ENCODE data around the gene FAF1. TPM values are rescaled to one million over a fixed set of nuclear protein-coding genes. Genes with fewer than 3 reads are reported as not detected.
"Not testable (repeated sequence)": the region's sequence is repeated elsewhere in the genome, so short reads cannot be mapped to it uniquely, and the experiment has no call there.

Gene FAF1
- total RNA-seq, 1 experiment from 2014 or later: 112 TPM

DNA sequence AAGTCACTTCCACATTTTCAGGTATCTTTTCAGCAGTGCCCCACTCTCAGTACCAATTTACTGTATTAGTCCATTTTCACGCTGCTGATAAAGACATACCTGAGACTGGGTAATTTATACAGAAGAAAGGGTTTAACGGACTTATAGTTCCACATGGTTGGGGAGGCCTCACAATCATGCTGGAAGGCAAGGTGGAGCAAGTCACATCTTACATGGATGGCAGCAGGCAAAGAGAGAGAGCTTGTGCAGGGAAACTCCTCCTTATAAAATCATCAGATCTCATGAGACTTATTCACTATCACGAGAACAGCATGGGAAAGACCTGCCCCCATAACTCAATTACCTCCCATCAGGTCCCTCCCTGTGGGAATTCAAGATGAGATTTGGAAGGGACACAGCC is 203.5 kb downstream of the FAF1 start:
- H3K4me1 ChIP-seq (ENCODE audit: low read length); H2AFZ ChIP-seq (ENCODE audit: low read length); H3K36me3 ChIP-seq (ENCODE audit: insufficient read depth, low read length); DNase-seq; H3K27ac ChIP-seq (ENCODE audit: low read length); H3K9me3 ChIP-seq (ENCODE audit: low read length); H3K27me3 ChIP-seq (ENCODE audit: low read length); H3K4me2 ChIP-seq (ENCODE audit: low read depth, low read length, poor library complexity, severe bottlenecking); H4K20me1 ChIP-seq (ENCODE audit: insufficient read depth, low read depth, low read length); H3K9ac ChIP-seq (ENCODE audit: low read length); H3K9me2 ChIP-seq (replicated peaks; ENCODE audit: insufficient read depth, low read length); H3K4me3 ChIP-seq (ENCODE audit: low read length): not testable (repeated sequence)
- H3K79me2 ChIP-seq (ENCODE audit: low read length): peaks cover 12% of the 10 kb centered on the region; the same call in 1 of the 2 replicates

GRCh38 chr1:50754764-50755163 is 205.3 kb downstream of the FAF1 start:
- not testable (repeated sequence) for H3K9me2 ChIP-seq (replicated peaks; ENCODE audit: insufficient read depth, low read length); H4K20me1 ChIP-seq (ENCODE audit: insufficient read depth, low read depth, low read length); H3K27ac ChIP-seq (ENCODE audit: low read length); H3K27me3 ChIP-seq (ENCODE audit: low read length); H3K36me3 ChIP-seq (ENCODE audit: insufficient read depth, low read length); DNase-seq; H3K9me3 ChIP-seq (ENCODE audit: low read length); H3K4me2 ChIP-seq (ENCODE audit: low read depth, low read length, poor library complexity, severe bottlenecking); H3K4me1 ChIP-seq (ENCODE audit: low read length); H2AFZ ChIP-seq (ENCODE audit: low read length); H3K4me3 ChIP-seq (ENCODE audit: low read length); H3K9ac ChIP-seq (ENCODE audit: low read length)
- peaks cover 16% of the 10 kb centered on the region; the same call in 1 of the 2 replicates for H3K79me2 ChIP-seq (ENCODE audit: low read length)

DNA sequence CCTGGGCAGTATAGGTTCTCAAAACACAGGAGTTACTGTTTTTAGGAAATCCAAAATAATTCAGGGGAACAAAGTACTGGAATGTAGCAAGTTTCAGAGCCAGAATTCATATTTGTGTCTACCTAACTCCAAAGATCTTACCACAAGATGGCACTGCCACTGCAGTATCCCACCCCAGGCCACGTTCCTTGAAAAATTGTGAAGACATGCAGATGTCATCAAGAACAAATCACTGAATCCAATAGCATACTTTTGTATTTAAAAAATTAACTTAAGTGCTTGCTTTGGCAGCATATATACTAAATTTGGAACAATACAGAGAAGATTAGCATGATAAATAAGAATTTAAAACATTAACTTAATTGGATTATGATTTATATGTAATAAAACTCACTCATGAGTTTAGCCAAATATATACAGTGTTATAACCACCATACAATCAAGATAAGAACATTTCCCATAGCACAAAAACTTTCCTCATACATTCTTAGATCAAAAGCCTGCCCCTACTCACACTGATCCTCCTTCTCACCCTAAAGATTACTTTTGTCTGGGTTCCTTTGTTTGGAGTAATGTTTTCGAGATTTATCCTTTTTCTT is 209.9 kb downstream of the FAF1 start:
- H3K79me2 ChIP-seq (ENCODE audit: low read length): peaks cover 23% of the 10 kb centered on the region; the same call in 1 of the 2 replicates
- peak; percentile 65 for DNase-seq
- no peak overlapping the region for H3K4me3 ChIP-seq (ENCODE audit: low read length)
- H4K20me1 ChIP-seq (ENCODE audit: insufficient read depth, low read depth, low read length): no peaks in the 10 kb centered on the region
- no peaks in the 10 kb centered on the region for H3K27me3 ChIP-seq (ENCODE audit: low read length)
- H3K9me2 ChIP-seq (replicated peaks; ENCODE audit: insufficient read depth, low read length): no peaks in the 10 kb centered on the region
- no peaks in the 10 kb centered on the region for H3K4me1 ChIP-seq (ENCODE audit: low read length)
- no peak overlapping the region for H3K4me2 ChIP-seq (ENCODE audit: low read depth, low read length, poor library complexity, severe bottlenecking)
- H3K9ac ChIP-seq (ENCODE audit: low read length): no peak overlapping the region
- H3K27ac ChIP-seq (ENCODE audit: low read length): no peak overlapping the region
- no peak overlapping the region for H2AFZ ChIP-seq (ENCODE audit: low read length)
- H3K9me3 ChIP-seq (ENCODE audit: low read length): no peaks in the 10 kb centered on the region
- H3K36me3 ChIP-seq (ENCODE audit: insufficient read depth, low read length): no peaks in the 10 kb centered on the region

DNA sequence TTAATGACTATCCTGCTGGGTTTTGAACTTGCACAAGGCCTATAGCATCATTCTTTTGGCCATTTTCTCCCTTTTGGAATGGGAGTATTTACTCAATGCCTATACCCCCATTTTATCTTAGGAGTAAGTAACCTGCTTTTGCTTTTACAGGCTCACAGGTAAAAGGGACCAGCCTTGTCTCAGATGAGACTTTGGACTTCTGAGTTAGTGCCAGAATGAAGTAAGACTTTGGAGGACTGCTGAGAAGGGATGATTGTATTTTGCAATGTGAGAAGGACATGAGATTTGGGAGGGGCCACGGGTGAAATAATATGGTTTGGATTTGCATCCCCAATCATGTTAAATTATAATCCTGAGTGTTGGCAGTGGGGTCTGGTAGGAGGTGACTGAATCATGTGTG is 212.7 kb downstream of the FAF1 start:
- H2AFZ ChIP-seq (ENCODE audit: low read length): no peak overlapping the region

DNA sequence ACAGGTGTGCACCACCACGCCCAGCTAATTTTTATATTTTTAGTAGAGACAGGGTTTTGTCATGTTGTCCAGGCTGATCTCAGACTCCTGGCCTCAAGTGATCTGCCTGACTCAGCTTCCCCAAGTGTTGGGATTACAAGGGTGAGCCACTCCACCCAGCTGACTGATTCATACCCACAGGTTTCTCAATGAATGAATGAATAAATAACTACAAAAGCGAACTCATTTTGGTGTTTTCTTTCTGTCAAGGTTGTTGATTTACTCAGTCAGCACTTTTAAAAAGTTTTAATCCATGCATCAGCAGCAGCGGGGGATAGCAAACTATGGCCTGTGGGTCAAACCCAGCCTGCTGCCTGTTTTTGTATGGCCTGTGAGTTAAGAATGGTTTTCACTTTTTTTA is 217.5 kb downstream of the FAF1 start:
- DNase-seq: no peak
- H3K4me2 ChIP-seq (ENCODE audit: low read depth, low read length, poor library complexity, severe bottlenecking): no peak overlapping the region
- H3K9me2 ChIP-seq (replicated peaks; ENCODE audit: insufficient read depth, low read length): no peaks in the 10 kb centered on the region
- no peaks in the 10 kb centered on the region for H3K9me3 ChIP-seq (ENCODE audit: low read length)
- no peaks in the 10 kb centered on the region for H3K4me1 ChIP-seq (ENCODE audit: low read length)
- no peak overlapping the region for H3K4me3 ChIP-seq (ENCODE audit: low read length)
- no peak overlapping the region for H3K27ac ChIP-seq (ENCODE audit: low read length)
- no peaks in the 10 kb centered on the region for H4K20me1 ChIP-seq (ENCODE audit: insufficient read depth, low read depth, low read length)
- peaks cover 8% of the 10 kb centered on the region for H3K79me2 ChIP-seq (ENCODE audit: low read length)
- peaks cover 8% of the 10 kb centered on the region; the same call in 1 of the 2 replicates for H3K36me3 ChIP-seq (ENCODE audit: insufficient read depth, low read length)
- H3K27me3 ChIP-seq (ENCODE audit: low read length): no peaks in the 10 kb centered on the region
- no peak overlapping the region for H2AFZ ChIP-seq (ENCODE audit: low read length)
- no peak overlapping the region for H3K9ac ChIP-seq (ENCODE audit: low read length)

More for the DNA sequence above, 212.7 kb downstream of the FAF1 start:
- Histone ChIP-seq H3K4me2 (ENCODE audit: low read depth, low read length, poor library complexity, severe bottlenecking) (no peak overlapping the region), H3K9ac (ENCODE audit: low read length) (no peak overlapping the region), H3K27me3 (ENCODE audit: low read length) (no peaks in the 10 kb centered on the region), H4K20me1 (ENCODE audit: insufficient read depth, low read depth, low read length) (no peaks in the 10 kb centered on the region), H3K9me2 (replicated peaks; ENCODE audit: insufficient read depth, low read length) (no peaks in the 10 kb centered on the region), H3K27ac (ENCODE audit: low read length) (no peak overlapping the region), H3K36me3 (ENCODE audit: insufficient read depth, low read length) (peaks cover 4% of the 10 kb centered on the region; the same call in 1 of the 2 replicates), H3K79me2 (ENCODE audit: low read length) (peaks cover 19% of the 10 kb centered on the region; the same call in 1 of the 2 replicates), H3K4me1 (ENCODE audit: low read length) (no peaks in the 10 kb centered on the region), H3K9me3 (ENCODE audit: low read length) (no peaks in the 10 kb centered on the region), H3K4me3 (ENCODE audit: low read length) (no peak overlapping the region)
- no peak for DNase-seq

DNA sequence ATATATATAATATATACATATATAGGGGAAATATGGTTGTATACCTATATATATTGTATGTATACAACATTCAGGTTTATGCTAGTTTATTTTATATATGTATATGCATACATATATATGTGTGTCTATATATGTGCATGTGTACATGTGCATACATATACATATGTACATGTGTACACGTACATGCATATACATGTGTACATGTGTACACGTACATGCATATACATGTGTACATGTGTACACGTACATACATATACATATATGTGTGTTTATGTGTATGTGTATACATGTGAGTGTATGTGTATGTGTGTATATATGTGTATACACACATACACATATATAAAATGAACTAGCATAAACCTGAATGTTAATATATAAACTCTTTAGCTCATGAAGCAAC is 220.9 kb downstream of the FAF1 start:
- no peak overlapping the region for H3K4me2 ChIP-seq (ENCODE audit: low read depth, low read length, poor library complexity, severe bottlenecking)
- no peak overlapping the region for H3K9ac ChIP-seq (ENCODE audit: low read length)
- H3K36me3 ChIP-seq (ENCODE audit: insufficient read depth, low read length): peaks cover 7% of the 10 kb centered on the region; the same call in 1 of the 2 replicates
- no peaks in the 10 kb centered on the region for H3K9me3 ChIP-seq (ENCODE audit: low read length)
- DNase-seq: no peak
- H3K4me1 ChIP-seq (ENCODE audit: low read length): no peaks in the 10 kb centered on the region
- H4K20me1 ChIP-seq (ENCODE audit: insufficient read depth, low read depth, low read length): no peaks in the 10 kb centered on the region
- no peaks in the 10 kb centered on the region for H3K27me3 ChIP-seq (ENCODE audit: low read length)
- no peak overlapping the region for H3K27ac ChIP-seq (ENCODE audit: low read length)
- H2AFZ ChIP-seq (ENCODE audit: low read length): no peak overlapping the region
- H3K9me2 ChIP-seq (replicated peaks; ENCODE audit: insufficient read depth, low read length): no peaks in the 10 kb centered on the region
- H3K4me3 ChIP-seq (ENCODE audit: low read length): no peak overlapping the region
- peaks cover 13% of the 10 kb centered on the region for H3K79me2 ChIP-seq (ENCODE audit: low read length)

DNA sequence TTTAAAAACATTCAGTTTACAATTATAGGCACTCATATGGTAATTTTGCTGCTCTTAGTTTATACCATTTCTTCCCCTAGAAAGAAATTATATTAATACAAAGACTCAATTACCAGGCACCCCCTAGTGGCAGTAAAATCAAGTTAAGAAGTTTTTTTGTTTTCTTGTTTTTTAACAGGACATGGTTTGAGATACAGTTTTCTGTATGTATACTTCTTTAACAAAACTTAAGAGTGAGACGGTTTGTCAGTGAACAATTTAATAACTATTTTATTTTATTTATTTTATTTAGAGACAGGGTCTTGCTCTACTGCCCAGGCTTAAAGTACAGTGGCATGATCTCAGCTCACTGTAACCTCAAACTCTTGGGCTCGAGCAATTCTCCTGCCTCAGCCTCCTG is 224.6 kb downstream of the FAF1 start:
- Histone ChIP-seq H3K36me3 (ENCODE audit: insufficient read depth, low read length) (peaks cover 7% of the 10 kb centered on the region; the same call in 1 of the 2 replicates), H3K9me2 (replicated peaks; ENCODE audit: insufficient read depth, low read length) (no peaks in the 10 kb centered on the region), H3K9ac (ENCODE audit: low read length) (no peak overlapping the region), H4K20me1 (ENCODE audit: insufficient read depth, low read depth, low read length) (no peaks in the 10 kb centered on the region), H3K79me2 (ENCODE audit: low read length) (peaks cover 20% of the 10 kb centered on the region), H3K27me3 (ENCODE audit: low read length) (no peaks in the 10 kb centered on the region), H3K9me3 (ENCODE audit: low read length) (no peaks in the 10 kb centered on the region), H3K4me1 (ENCODE audit: low read length) (no peaks in the 10 kb centered on the region), H3K4me2 (ENCODE audit: low read depth, low read length, poor library complexity, severe bottlenecking) (no peak overlapping the region), H3K4me3 (ENCODE audit: low read length) (no peak overlapping the region), H2AFZ (ENCODE audit: low read length) (no peak overlapping the region), H3K27ac (ENCODE audit: low read length) (no peak overlapping the region)
- peak; percentile 73 for DNase-seq

- H3K4me3 ChIP-seq (ENCODE audit: low read length); H3K27ac ChIP-seq (ENCODE audit: low read length); DNase-seq; H4K20me1 ChIP-seq (ENCODE audit: insufficient read depth, low read depth, low read length); H3K9me3 ChIP-seq (ENCODE audit: low read length); H3K9me2 ChIP-seq (replicated peaks; ENCODE audit: insufficient read depth, low read length); H3K4me2 ChIP-seq (ENCODE audit: low read depth, low read length, poor library complexity, severe bottlenecking); H3K36me3 ChIP-seq (ENCODE audit: insufficient read depth, low read length); H2AFZ ChIP-seq (ENCODE audit: low read length); H3K9ac ChIP-seq (ENCODE audit: low read length); H3K27me3 ChIP-seq (ENCODE audit: low read length): not testable (repeated sequence)
- H3K79me2 ChIP-seq (ENCODE audit: low read length): peaks cover 12% of the 10 kb centered on the region
- peaks cover 22% of the 10 kb centered on the region for H3K4me1 ChIP-seq (ENCODE audit: low read length)
These were observed 232.5 kb downstream of the FAF1 start for GRCh38 chr1:50727578-50727977.

Measured in Karpas-422 (cell line).